Hepatocyte (in vitro differentiated cells): ENCODE results near the gene TMEM240.

Experiments
- EZH2phosphoT487 ChIP-seq: fragments of 200-600 bp; sonication (generic); IDR thresholded peaks from one replicate; pipeline ENCODE4 v1.6.1; 2018; ENCODE audit warnings: antibody characterized with exemption, mild to moderate bottlenecking, low read depth, moderate library complexity; ENCODE audit not compliant: unreplicated experiment, severe bottlenecking
- TF ChIP-seq, protein P1 (sequence below): fragments of 200-600 bp; sonication (generic); IDR thresholded peaks from 2 replicates; pipeline ENCODE4 v1.5.1; 2016; ENCODE audit warnings: antibody characterized with exemption, mild to moderate bottlenecking; ENCODE audit not compliant: poor library complexity

DNA sequence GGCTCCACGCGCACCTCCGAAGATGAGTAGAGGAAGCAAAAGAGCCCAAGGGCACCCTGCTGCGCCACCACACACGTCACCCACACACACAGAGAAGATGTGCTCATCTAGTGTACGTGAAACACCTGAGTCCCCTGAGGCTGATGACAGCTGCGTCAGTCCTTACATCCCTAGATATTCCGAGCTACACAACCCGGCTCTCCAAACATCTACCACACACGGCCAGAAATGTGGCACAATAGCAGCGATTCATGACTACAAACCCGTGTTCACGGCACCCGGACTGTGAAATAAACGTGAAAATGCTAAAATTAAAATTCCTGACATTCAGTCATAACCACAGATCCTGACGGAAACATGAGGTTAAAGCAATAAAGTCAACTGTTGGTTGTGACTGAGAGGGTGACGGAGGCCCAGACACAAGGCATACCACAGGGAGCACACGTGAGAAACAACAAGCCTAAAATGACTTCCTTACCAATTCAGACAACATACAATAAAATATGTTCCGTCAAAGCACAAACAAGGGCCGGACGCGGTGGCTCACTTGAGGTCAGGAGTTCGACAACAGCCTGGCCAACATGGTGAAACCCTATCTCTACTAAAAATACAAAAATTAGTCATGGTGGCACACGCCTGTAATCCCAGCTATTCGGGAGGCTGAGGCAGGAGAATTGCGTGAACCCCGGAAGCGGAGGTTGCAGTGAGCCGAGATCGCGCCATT, 26.9 kb upstream of the TMEM240 start:
- TF ChIP-seq, protein P1, sequence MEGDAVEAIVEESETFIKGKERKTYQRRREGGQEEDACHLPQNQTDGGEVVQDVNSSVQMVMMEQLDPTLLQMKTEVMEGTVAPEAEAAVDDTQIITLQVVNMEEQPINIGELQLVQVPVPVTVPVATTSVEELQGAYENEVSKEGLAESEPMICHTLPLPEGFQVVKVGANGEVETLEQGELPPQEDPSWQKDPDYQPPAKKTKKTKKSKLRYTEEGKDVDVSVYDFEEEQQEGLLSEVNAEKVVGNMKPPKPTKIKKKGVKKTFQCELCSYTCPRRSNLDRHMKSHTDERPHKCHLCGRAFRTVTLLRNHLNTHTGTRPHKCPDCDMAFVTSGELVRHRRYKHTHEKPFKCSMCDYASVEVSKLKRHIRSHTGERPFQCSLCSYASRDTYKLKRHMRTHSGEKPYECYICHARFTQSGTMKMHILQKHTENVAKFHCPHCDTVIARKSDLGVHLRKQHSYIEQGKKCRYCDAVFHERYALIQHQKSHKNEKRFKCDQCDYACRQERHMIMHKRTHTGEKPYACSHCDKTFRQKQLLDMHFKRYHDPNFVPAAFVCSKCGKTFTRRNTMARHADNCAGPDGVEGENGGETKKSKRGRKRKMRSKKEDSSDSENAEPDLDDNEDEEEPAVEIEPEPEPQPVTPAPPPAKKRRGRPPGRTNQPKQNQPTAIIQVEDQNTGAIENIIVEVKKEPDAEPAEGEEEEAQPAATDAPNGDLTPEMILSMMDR = no peak
- TF ChIP-seq EZH2phosphoT487 = no peak
